ENCODE results near the gene ARMH2.

The ARMH2 gene

GRCh38 chr6:24821860-24822444 lies 23.2 kb upstream of the ARMH2 start:
- no peak for TF ChIP-seq CTCF (IDR thresholded peaks at IDR 0.05; ENCODE audit: extremely low read depth, missing control alignments)
- no peak for DNase-seq (ENCODE audit: low spot score)

GRCh38 chr6:24818346-24818745 lies 19.6 kb upstream of the ARMH2 start:
- DNase-seq (ENCODE audit: low spot score), result no peak
- no peak for TF ChIP-seq CTCF (IDR thresholded peaks at IDR 0.05; ENCODE audit: extremely low read depth, missing control alignments)

GRCh38 chr6:24809728-24810127 lies 11.0 kb upstream of the ARMH2 start:
- no peak for TF ChIP-seq CTCF (IDR thresholded peaks at IDR 0.05; ENCODE audit: extremely low read depth, missing control alignments)
- DNase-seq (ENCODE audit: low spot score), result no peak

GRCh38 chr6:24807584-24807983 lies 8.9 kb upstream of the ARMH2 start:
- DNase-seq (ENCODE audit: low spot score), result no peak
- TF ChIP-seq CTCF (IDR thresholded peaks at IDR 0.05; ENCODE audit: extremely low read depth, missing control alignments), result no peak

- TF ChIP-seq CTCF (IDR thresholded peaks at IDR 0.05; ENCODE audit: extremely low read depth, missing control alignments), result no peak
- DNase-seq (ENCODE audit: low spot score), result no peak
These were observed 3.7 kb upstream of the ARMH2 start for GRCh38 chr6:24802271-24803059.

GRCh38 chr6:24799541-24799915 lies 811 bp upstream of the ARMH2 start:
- DNase-seq (ENCODE audit: low spot score), result no peak
- TF ChIP-seq CTCF (IDR thresholded peaks at IDR 0.05; ENCODE audit: extremely low read depth, missing control alignments), result no peak

- no peak for DNase-seq (ENCODE audit: low spot score)
These were observed 1.0 kb downstream of the ARMH2 start for GRCh38 chr6:24797596-24798216.

More at GRCh38 chr6:24797596-24798216, 1.0 kb downstream of the ARMH2 start:
- no peak for TF ChIP-seq CTCF (IDR thresholded peaks at IDR 0.05; ENCODE audit: extremely low read depth, missing control alignments)
